Neutrophil (primary cell): ENCODE measurements around the gene PRSS1.

ENCODE experiments used
- H3K27ac ChIP-seq: fragments of 200-600 bp; sonication (generic); 2 replicates; pipeline ENCODE4 v1.5.1; 2016; ENCODE audit warnings: mild to moderate bottlenecking, moderate library complexity
- H3K27me3 ChIP-seq: fragments of 200-600 bp; sonication (generic); 2 replicates; pipeline ENCODE4 v1.6.0; 2016; ENCODE audit warnings: mild to moderate bottlenecking
- H3K36me3 ChIP-seq: fragments of 200-600 bp; sonication (generic); 2 replicates; pipeline ENCODE4 v1.5.1; 2017
- H3K4me1 ChIP-seq, 2 experiments: fragments of 200-600 bp in 1 of 2; sonication (generic) in 1 of 2; 1 replicate in 1 of 2; 2 replicates in 1 of 2; pipeline versions ENCODE4 v1.5.1 to v1.6.1; 2013 to 2016; ENCODE audit warnings: low read depth in 1 of 2, low read length in 1 of 2, mild to moderate bottlenecking in 1 of 2, moderate library complexity in 1 of 2; ENCODE audit not compliant: control insufficient read depth in 1 of 2, insufficient read depth in 1 of 2
- H3K4me3 ChIP-seq, 2 experiments: fragments of 200-600 bp in 1 of 2; sonication (generic) in 1 of 2; 1 replicate in 1 of 2; 2 replicates in 1 of 2; pipeline ENCODE4 v1.5.1; 2013 to 2016; ENCODE audit warnings: low read depth in 1 of 2, low read length in 1 of 2, mild to moderate bottlenecking in 1 of 2, moderate library complexity in 1 of 2
- H3K9me3 ChIP-seq: fragments of 200-600 bp; sonication (generic); 2 replicates; pipeline ENCODE4 v1.5.1; 2016
- TF ChIP-seq, protein P1 (sequence below): fragments of 200-600 bp; sonication (generic); IDR thresholded peaks from 2 replicates; pipeline ENCODE4 v1.5.1; 2016; ENCODE audit warnings: antibody characterized with exemption

PRSS1 gene

DNA sequence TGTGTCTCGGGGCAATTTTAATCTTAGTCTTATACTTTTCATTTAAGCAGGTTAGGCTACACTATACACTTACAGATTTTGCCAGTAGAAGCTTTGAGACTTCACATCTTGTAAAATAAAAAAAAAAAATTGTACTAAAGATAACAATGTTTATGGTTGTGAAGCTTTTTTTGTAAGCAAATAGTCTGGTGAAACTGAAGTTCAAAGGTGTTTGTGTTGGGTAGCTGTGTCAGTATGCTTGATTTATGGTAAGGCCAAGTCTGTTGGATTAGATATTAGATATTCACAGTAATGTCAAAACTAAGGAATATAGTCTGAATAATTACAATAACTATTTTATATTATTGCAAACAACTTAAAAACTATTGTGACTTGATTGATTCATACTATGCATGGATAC is 31.0 kb upstream of the PRSS1 start:
- H3K27me3 ChIP-seq, result peaks cover 14% of the 10 kb centered on the region
- TF ChIP-seq, protein P1, sequence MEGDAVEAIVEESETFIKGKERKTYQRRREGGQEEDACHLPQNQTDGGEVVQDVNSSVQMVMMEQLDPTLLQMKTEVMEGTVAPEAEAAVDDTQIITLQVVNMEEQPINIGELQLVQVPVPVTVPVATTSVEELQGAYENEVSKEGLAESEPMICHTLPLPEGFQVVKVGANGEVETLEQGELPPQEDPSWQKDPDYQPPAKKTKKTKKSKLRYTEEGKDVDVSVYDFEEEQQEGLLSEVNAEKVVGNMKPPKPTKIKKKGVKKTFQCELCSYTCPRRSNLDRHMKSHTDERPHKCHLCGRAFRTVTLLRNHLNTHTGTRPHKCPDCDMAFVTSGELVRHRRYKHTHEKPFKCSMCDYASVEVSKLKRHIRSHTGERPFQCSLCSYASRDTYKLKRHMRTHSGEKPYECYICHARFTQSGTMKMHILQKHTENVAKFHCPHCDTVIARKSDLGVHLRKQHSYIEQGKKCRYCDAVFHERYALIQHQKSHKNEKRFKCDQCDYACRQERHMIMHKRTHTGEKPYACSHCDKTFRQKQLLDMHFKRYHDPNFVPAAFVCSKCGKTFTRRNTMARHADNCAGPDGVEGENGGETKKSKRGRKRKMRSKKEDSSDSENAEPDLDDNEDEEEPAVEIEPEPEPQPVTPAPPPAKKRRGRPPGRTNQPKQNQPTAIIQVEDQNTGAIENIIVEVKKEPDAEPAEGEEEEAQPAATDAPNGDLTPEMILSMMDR, result no peak
- H3K36me3 ChIP-seq, result no peaks in the 10 kb centered on the region
- H3K27ac ChIP-seq, result no peak overlapping the region
- peaks cover 5 to 25% of the 10 kb centered on the region in 2 experiments for H3K4me1 ChIP-seq
- no peak overlapping the region for H3K4me3 ChIP-seq
- H3K9me3 ChIP-seq, result no peaks in the 10 kb centered on the region

DNA sequence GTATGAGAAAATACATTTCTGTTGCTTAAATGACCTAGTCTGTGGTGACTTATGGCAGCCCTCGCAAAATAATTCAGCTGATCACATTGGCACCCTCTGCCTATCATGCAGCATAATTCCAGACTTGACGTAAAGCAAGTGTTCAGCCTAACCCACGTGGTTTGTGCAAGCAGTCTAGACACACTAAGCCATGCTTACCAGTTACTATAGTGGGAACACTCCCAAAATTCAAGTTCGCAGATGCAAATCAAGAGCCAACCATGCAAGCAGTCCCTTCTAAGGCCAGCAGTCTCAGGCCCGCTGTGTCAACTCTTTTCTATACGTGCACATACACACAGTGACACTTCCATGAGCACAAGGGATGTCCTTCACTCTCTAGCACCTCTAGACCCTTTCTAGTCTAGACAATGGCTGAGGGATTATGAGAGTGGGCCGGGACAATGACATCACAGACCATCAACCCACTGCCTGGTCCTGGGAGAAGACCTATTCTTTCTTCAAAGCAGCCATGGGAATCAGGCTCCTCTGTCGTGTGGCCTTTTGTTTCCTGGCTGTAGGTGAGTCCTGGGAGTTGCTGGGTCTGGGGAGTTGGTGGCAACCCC is 29.0 kb upstream of the PRSS1 start:
- no peaks in the 10 kb centered on the region for H3K9me3 ChIP-seq
- TF ChIP-seq, protein P1, result no peak
- no peak overlapping the region for H3K4me3 ChIP-seq
- no peaks in the 10 kb centered on the region for H3K36me3 ChIP-seq
- no peak overlapping the region for H3K27ac ChIP-seq
- peaks cover 14% of the 10 kb centered on the region for H3K27me3 ChIP-seq
- peaks cover 5 to 25% of the 10 kb centered on the region in 2 experiments for H3K4me1 ChIP-seq

DNA sequence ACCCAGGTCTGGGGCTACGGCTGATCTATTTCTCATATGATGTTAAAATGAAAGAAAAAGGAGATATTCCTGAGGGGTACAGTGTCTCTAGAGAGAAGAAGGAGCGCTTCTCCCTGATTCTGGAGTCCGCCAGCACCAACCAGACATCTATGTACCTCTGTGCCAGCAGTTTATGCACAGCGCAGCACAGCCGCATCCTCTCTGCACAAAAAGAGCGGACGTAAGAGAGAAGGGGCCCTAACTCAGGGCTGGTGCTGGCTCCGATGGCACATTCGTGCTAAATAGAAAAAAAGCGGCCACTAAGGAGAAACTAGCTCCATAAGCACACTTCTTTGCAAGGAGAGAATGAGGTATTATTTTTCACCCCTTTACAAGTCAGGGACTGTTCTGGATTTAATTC is 28.3 kb upstream of the PRSS1 start:
- Histone ChIP-seq H3K27ac (no peak overlapping the region), H3K27me3 (peaks cover 14% of the 10 kb centered on the region), H3K4me3 (no peak overlapping the region), H3K36me3 (no peaks in the 10 kb centered on the region), H3K9me3 (no peaks in the 10 kb centered on the region), H3K4me1 (peaks cover 5 to 25% of the 10 kb centered on the region in 2 experiments)
- TF ChIP-seq, protein P1, result no peak

DNA sequence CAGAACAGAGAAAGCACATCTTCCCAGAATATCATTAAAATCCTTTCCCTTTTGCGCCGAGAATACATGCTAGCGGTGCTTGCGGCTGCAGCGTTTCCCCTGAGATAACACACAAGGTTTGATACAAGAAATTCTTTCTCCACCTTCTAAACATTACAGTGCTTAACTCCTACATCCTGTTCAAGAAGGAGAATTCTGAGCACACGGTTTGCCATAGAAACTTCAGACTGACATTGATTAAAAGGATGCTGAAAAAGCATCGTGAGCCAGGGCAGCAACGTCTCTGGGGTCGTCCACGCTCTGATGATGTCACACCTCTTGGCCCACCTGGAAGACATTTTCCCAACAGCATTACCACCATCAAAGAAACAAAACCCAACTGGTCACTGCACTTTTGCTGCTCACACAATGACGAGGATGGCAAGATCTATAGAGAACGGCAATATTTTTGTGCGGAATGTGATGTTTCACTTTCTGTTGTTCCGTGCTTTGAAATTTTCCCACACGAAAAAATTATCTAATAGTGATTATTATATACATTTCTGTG is 27.0 kb upstream of the PRSS1 start:
- H3K4me1 ChIP-seq, result peaks cover 5 to 18% of the 10 kb centered on the region in 2 experiments
- H3K9me3 ChIP-seq, result no peaks in the 10 kb centered on the region
- H3K27ac ChIP-seq, result no peak overlapping the region
- TF ChIP-seq, protein P1, result no peak
- no peaks in the 10 kb centered on the region for H3K36me3 ChIP-seq
- no peak overlapping the region for H3K4me3 ChIP-seq
- peaks cover 14% of the 10 kb centered on the region for H3K27me3 ChIP-seq

DNA sequence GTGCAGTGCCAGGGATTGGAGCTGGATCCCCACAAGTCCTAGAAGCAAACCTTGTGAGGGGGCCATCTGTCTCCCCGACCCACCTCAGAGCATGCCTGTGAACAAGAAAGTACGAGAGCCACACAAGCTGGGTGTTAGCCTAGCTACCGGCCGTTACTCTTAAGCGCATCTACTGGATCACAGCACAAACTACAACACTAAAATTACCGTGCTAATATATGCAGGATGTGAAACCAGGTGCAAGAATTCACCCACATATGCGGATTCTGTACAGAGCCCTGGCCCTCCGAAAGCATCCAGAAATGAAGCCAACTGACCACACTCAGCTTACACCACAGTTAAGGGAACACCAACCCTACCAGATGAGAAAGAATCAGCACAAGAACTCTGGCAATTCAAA is 16.0 kb upstream of the PRSS1 start:
- H3K36me3 ChIP-seq, result no peaks in the 10 kb centered on the region
- TF ChIP-seq, protein P1, result no peak
- no peak overlapping the region for H3K27ac ChIP-seq
- no peaks in the 10 kb centered on the region for H3K4me1 ChIP-seq
- no peaks in the 10 kb centered on the region for H3K27me3 ChIP-seq
- H3K9me3 ChIP-seq, result no peaks in the 10 kb centered on the region
- no peak overlapping the region for H3K4me3 ChIP-seq
